ENCODE data around the gene LY6G5B.
A peak's percentile ranks its signal among the peaks of the same experiment; 100 is the strongest.

LY6G5B gene

GRCh38 chr6:31642798-31643570, 26.8 kb upstream of the LY6G5B start:
- Histone ChIP-seq H3K27me3 (ENCODE audit: control insufficient read depth in 1 of 2, insufficient read depth in 2 of 2, low read length in 2 of 2) (no peaks in the 10 kb centered on the region), H3K36me3 (ENCODE audit: insufficient read depth, low read length) (peaks cover 88% of the 10 kb centered on the region)

GRCh38 chr6:31643818-31644454, 25.8 kb upstream of the LY6G5B start:
- Histone ChIP-seq H3K9me3 (ENCODE audit: low read length) (no peaks in the 10 kb centered on the region), H3K4me1 (ENCODE audit: insufficient read depth, low read length) (no peaks in the 10 kb centered on the region), H3K4me3 (ENCODE audit: low read depth in 1 of 2, low read length in 2 of 2) (no peak overlapping the region), H3K36me3 (ENCODE audit: insufficient read depth, low read length) (peaks cover 89% of the 10 kb centered on the region), H3K27me3 (ENCODE audit: control insufficient read depth in 1 of 2, insufficient read depth in 2 of 2, low read length in 2 of 2) (no peaks in the 10 kb centered on the region), H3K9ac (ENCODE audit: low read length) (no peak overlapping the region), H3K27ac (ENCODE audit: low read depth, low read length) (no peak overlapping the region)

More at GRCh38 chr6:31642798-31643570, 26.8 kb upstream of the LY6G5B start:
- H3K9me3 ChIP-seq (ENCODE audit: low read length) = no peaks in the 10 kb centered on the region
- no peaks in the 10 kb centered on the region for H3K4me1 ChIP-seq (ENCODE audit: insufficient read depth, low read length)
- no peak overlapping the region for H3K4me3 ChIP-seq (ENCODE audit: low read depth in 1 of 2, low read length in 2 of 2)
- H3K27ac ChIP-seq (ENCODE audit: low read depth, low read length) = no peak overlapping the region
- no peak overlapping the region for H3K9ac ChIP-seq (ENCODE audit: low read length)

GRCh38 chr6:31645325-31645724, 24.5 kb upstream of the LY6G5B start:
- Histone ChIP-seq H3K4me3 (ENCODE audit: low read depth in 1 of 2, low read length in 2 of 2) (no peak overlapping the region), H3K36me3 (ENCODE audit: insufficient read depth, low read length) (peaks cover 90% of the 10 kb centered on the region), H3K9me3 (ENCODE audit: low read length) (no peaks in the 10 kb centered on the region), H3K9ac (ENCODE audit: low read length) (no peak overlapping the region), H3K27me3 (ENCODE audit: control insufficient read depth in 1 of 2, insufficient read depth in 2 of 2, low read length in 2 of 2) (no peaks in the 10 kb centered on the region), H3K4me1 (ENCODE audit: insufficient read depth, low read length) (no peaks in the 10 kb centered on the region), H3K27ac (ENCODE audit: low read depth, low read length) (no peak overlapping the region)

GRCh38 chr6:31651602-31652191, 18.1 kb upstream of the LY6G5B start:
- Histone ChIP-seq H3K27me3 (ENCODE audit: control insufficient read depth in 1 of 2, insufficient read depth in 2 of 2, low read length in 2 of 2) (no peaks in the 10 kb centered on the region), H3K9me3 (ENCODE audit: low read length) (no peaks in the 10 kb centered on the region), H3K36me3 (ENCODE audit: insufficient read depth, low read length) (peaks cover 39% of the 10 kb centered on the region), H3K4me1 (ENCODE audit: insufficient read depth, low read length) (peaks cover 21% of the 10 kb centered on the region), H3K4me3 (ENCODE audit: low read depth in 1 of 2, low read length in 2 of 2) (peak overlapping the region; percentile 82 to 93), H3K27ac (ENCODE audit: low read depth, low read length) (peak overlapping the region; percentile 98), H3K9ac (ENCODE audit: low read length) (peak overlapping the region; percentile 94)

GRCh38 chr6:31652925-31653724, 16.7 kb upstream of the LY6G5B start:
- Histone ChIP-seq H3K36me3 (ENCODE audit: insufficient read depth, low read length) (peaks cover 29% of the 10 kb centered on the region), H3K9ac (ENCODE audit: low read length) (peak overlapping the region; percentile 94), H3K4me1 (ENCODE audit: insufficient read depth, low read length) (peaks cover 31% of the 10 kb centered on the region), H3K4me3 (ENCODE audit: low read depth in 1 of 2, low read length in 2 of 2) (peak overlapping the region; percentile 82 to 93), H3K27ac (ENCODE audit: low read depth, low read length) (peak overlapping the region; percentile 98), H3K9me3 (ENCODE audit: low read length) (no peaks in the 10 kb centered on the region), H3K27me3 (ENCODE audit: control insufficient read depth in 1 of 2, insufficient read depth in 2 of 2, low read length in 2 of 2) (no peaks in the 10 kb centered on the region)

GRCh38 chr6:31654574-31655348, 15.0 kb upstream of the LY6G5B start:
- Histone ChIP-seq H3K36me3 (ENCODE audit: insufficient read depth, low read length) (peaks cover 19% of the 10 kb centered on the region), H3K4me3 (ENCODE audit: low read depth in 1 of 2, low read length in 2 of 2) (no peak overlapping the region), H3K27ac (ENCODE audit: low read depth, low read length) (no peak overlapping the region), H3K27me3 (ENCODE audit: control insufficient read depth in 1 of 2, insufficient read depth in 2 of 2, low read length in 2 of 2) (no peaks in the 10 kb centered on the region), H3K9ac (ENCODE audit: low read length) (no peak overlapping the region), H3K9me3 (ENCODE audit: low read length) (no peaks in the 10 kb centered on the region), H3K4me1 (ENCODE audit: insufficient read depth, low read length) (peaks cover 48% of the 10 kb centered on the region)

GRCh38 chr6:31655349-31656237, 14.2 kb upstream of the LY6G5B start, which contains the start of gene APOM:
Gene APOM, plus strand, starts transcription at chr6:31655894. Its CDS starts 73 bp downstream, at chr6:31655967.
- no peaks in the 10 kb centered on the region for H3K9me3 ChIP-seq (ENCODE audit: low read length)
- no peak within 1 kb of the TSS for H3K9ac ChIP-seq (ENCODE audit: low read length)
- H3K27ac ChIP-seq (ENCODE audit: low read depth, low read length) = no peak within 1 kb of the TSS
- peaks cover 51% of the 10 kb centered on the region for H3K4me1 ChIP-seq (ENCODE audit: insufficient read depth, low read length)
- peaks cover 14% of the 10 kb centered on the region for H3K36me3 ChIP-seq (ENCODE audit: insufficient read depth, low read length)
- no peak within 1 kb of the TSS for H3K4me3 ChIP-seq (ENCODE audit: low read depth in 1 of 2, low read length in 2 of 2)
- no peaks in the 10 kb centered on the region for H3K27me3 ChIP-seq (ENCODE audit: control insufficient read depth in 1 of 2, insufficient read depth in 2 of 2, low read length in 2 of 2)

- H3K9ac ChIP-seq (ENCODE audit: low read length) = no peak overlapping the region
- no peak overlapping the region for H3K27ac ChIP-seq (ENCODE audit: low read depth, low read length)
- H3K4me1 ChIP-seq (ENCODE audit: insufficient read depth, low read length) = peaks cover 55% of the 10 kb centered on the region
- H3K4me3 ChIP-seq (ENCODE audit: low read depth in 1 of 2, low read length in 2 of 2) = no peak overlapping the region
- no peaks in the 10 kb centered on the region for H3K9me3 ChIP-seq (ENCODE audit: low read length)
- H3K36me3 ChIP-seq (ENCODE audit: insufficient read depth, low read length) = peaks cover 25% of the 10 kb centered on the region
- no peaks in the 10 kb centered on the region for H3K27me3 ChIP-seq (ENCODE audit: control insufficient read depth in 1 of 2, insufficient read depth in 2 of 2, low read length in 2 of 2)
Measured at GRCh38 chr6:31657406-31658157, 12.2 kb upstream of the LY6G5B start.

- Histone ChIP-seq H3K9ac (ENCODE audit: low read length) (no peak overlapping the region), H3K4me3 (ENCODE audit: low read depth in 1 of 2, low read length in 2 of 2) (no peak overlapping the region), H3K9me3 (ENCODE audit: low read length) (no peaks in the 10 kb centered on the region), H3K36me3 (ENCODE audit: insufficient read depth, low read length) (peaks cover 28% of the 10 kb centered on the region), H3K27ac (ENCODE audit: low read depth, low read length) (no peak overlapping the region), H3K4me1 (ENCODE audit: insufficient read depth, low read length) (peaks cover 60% of the 10 kb centered on the region), H3K27me3 (ENCODE audit: control insufficient read depth in 1 of 2, insufficient read depth in 2 of 2, low read length in 2 of 2) (no peaks in the 10 kb centered on the region)
Measured at GRCh38 chr6:31658158-31658688, 11.6 kb upstream of the LY6G5B start.
